CD4-positive, alpha-beta T cell (primary cell): ENCODE data around the gene NRF1. TPM values are rescaled to one million over a fixed set of nuclear protein-coding genes. Genes with fewer than 3 reads are reported as not detected.
"Not testable (repeated sequence)": the region's sequence is repeated elsewhere in the genome, so short reads cannot be mapped to it uniquely, and the experiment has no call there.

Source experiments
- ATAC-seq: fragments of 200-7000 bp; cut with Tn5 transposase; one replicate; pipeline ENCODE4 v1.10.0; 2022; ENCODE audit warnings: mild to moderate bottlenecking; ENCODE audit not compliant: poor library complexity
- CTCF ChIA-PET: fragments of 350-600 bp; sonication (Branson Sonifier 250); formaldehyde crosslinking; loops from one replicate; lab custom pipeline; 2021; ENCODE audit warnings: antibody characterized with exemption, inconsistent platforms; lab: Charles Lee
- POLR2A ChIA-PET: fragments of 350-600 bp; sonication (Branson Sonifier 250); formaldehyde crosslinking; loops from one replicate; lab custom pipeline; 2021; ENCODE audit warnings: antibody characterized with exemption, inconsistent platforms; lab: Charles Lee
- DNase-seq, 14 experiments: peaks; one replicate each; pipeline ENCODE4 v3.0.0-alpha.2; 2013 to 2020; ENCODE audit warnings: mixed read lengths in 2 of 14
- H3K27ac ChIP-seq, 2 donors: one replicate each; pipeline versions ENCODE4 v1.5.1 to v1.7.0; 2013; ENCODE audit warnings: low read length in 2 of 2, low read depth in 1 of 2, mild to moderate bottlenecking in 1 of 2
- H3K27me3 ChIP-seq, 2 experiments: 1 replicate in 1 of 2; 2 replicates in 1 of 2; pipeline versions ENCODE4 v1.6.1 to v1.7.0; 2013; ENCODE audit warnings: low read length in 2 of 2, control low read depth in 1 of 2, mild to moderate bottlenecking in 1 of 2, moderate library complexity in 1 of 2; ENCODE audit not compliant: insufficient read depth in 2 of 2, control insufficient read depth in 1 of 2
- H3K36me3 ChIP-seq: one replicate; pipeline ENCODE4 v1.6.1; 2013; ENCODE audit warnings: low read length, control low read depth; ENCODE audit not compliant: insufficient read depth
- H3K4me1 ChIP-seq: one replicate; pipeline ENCODE4 v1.6.1; 2013; ENCODE audit warnings: low read length, control low read depth; ENCODE audit not compliant: insufficient read depth
- H3K4me3 ChIP-seq: one replicate; pipeline ENCODE4 v1.5.1; 2013; ENCODE audit warnings: mild to moderate bottlenecking, low read length, moderate library complexity
- H3K9me3 ChIP-seq, 2 experiments: 1 replicate in 1 of 2; 2 replicates in 1 of 2; pipeline versions ENCODE4 v1.6.1 to v1.7.0; 2013; ENCODE audit warnings: low read length in 2 of 2, mild to moderate bottlenecking in 2 of 2, control low read depth in 1 of 2, moderate library complexity in 1 of 2; ENCODE audit not compliant: control insufficient read depth in 1 of 2, insufficient read depth in 1 of 2
- H3K27ac Mint-ChIP-seq: one replicate; pipeline ENCODE4 v1.8.0; 2020; ENCODE audit warnings: mixed read lengths
- H3K27me3 Mint-ChIP-seq: one replicate; pipeline ENCODE4 v1.8.0; 2021; ENCODE audit warnings: mixed read lengths
- H3K36me3 Mint-ChIP-seq: one replicate; pipeline ENCODE4 v1.8.0; 2021; ENCODE audit warnings: low read depth, mixed read lengths
- H3K4me1 Mint-ChIP-seq: one replicate; pipeline ENCODE4 v1.8.0; 2021; ENCODE audit warnings: low read depth, mixed read lengths
- H3K4me3 Mint-ChIP-seq: one replicate; pipeline ENCODE4 v1.8.0; 2020; ENCODE audit warnings: mild to moderate bottlenecking, mixed read lengths
- H3K9me3 Mint-ChIP-seq: one replicate; pipeline ENCODE4 v1.8.0; 2020; ENCODE audit warnings: mixed read lengths
- CTCF ChIP-seq: fragments of 200-600 bp; IDR thresholded peaks from one replicate; pipeline ENCODE4 v1.8.0; 2022; ENCODE audit warnings: antibody characterized with exemption, mild to moderate bottlenecking
- intact Hi-C, 2 experiments: fragments of 100-400 bp; cut with DNase I in 1 of 2; cut with micrococcal nuclease in 1 of 2; formaldehyde crosslinking; loops; one replicate each; pipeline versions ENCODE4 v1.15.1 to v1.9.0; 2023 to 2025; cut with DNase I, micrococcal nuclease
- total RNA-seq, 174 experiments: library from RNA in 2 of 174; stranded (reverse) in 2 of 174; gene quantifications; one replicate each; pipeline ENCODE4 v1.2.3 and lab custom pipeline; 2021 to 2026

Gene NRF1
- total RNA-seq, 2 experiments from 2014 or later, result 35.4 to 36.1 TPM

- Mint-ChIP-seq H3K9me3 (no peaks in the 10 kb centered on the region), H3K36me3 (no peaks in the 10 kb centered on the region), H3K27ac (peak overlapping the region; percentile 19), H3K27me3 (no peaks in the 10 kb centered on the region), H3K4me1 (peaks cover 63% of the 10 kb centered on the region), H3K4me3 (no peak overlapping the region)
- ChIA-PET POLR2A (no interaction called here), CTCF (interaction anchor here (0.8 to 2.4 kb wide), 7 partner anchors 12 to 268 kb away, joined by 3 to 10 read pairs (median 4); partner anchors contain the start of gene NRF1)
- no peaks in the 10 kb centered on the region for H3K9me3 ChIP-seq
- intact Hi-C loops, result loop anchor here (1.0 to 10.0 kb wide), 7 partner anchors 23 to 269 kb away; partner anchors contain the start of genes SMKR1 (in 2 of the 2) and NRF1 (in 1 of the 2)
- H3K27me3 ChIP-seq, result no peaks in the 10 kb centered on the region
- ATAC-seq (peak; percentile 98), DNase-seq (peak; percentile 51 to 86 (median 59))
- H3K36me3 ChIP-seq, result no peaks in the 10 kb centered on the region
- no peak overlapping the region for H3K4me3 ChIP-seq
- H3K4me1 ChIP-seq, result peaks cover 11% of the 10 kb centered on the region
- peak; percentile 76 for TF ChIP-seq CTCF
- no peak overlapping the region for H3K27ac ChIP-seq
Measured at GRCh38 chr7:129635300-129636029, 23.9 kb downstream of the NRF1 start.

DNA sequence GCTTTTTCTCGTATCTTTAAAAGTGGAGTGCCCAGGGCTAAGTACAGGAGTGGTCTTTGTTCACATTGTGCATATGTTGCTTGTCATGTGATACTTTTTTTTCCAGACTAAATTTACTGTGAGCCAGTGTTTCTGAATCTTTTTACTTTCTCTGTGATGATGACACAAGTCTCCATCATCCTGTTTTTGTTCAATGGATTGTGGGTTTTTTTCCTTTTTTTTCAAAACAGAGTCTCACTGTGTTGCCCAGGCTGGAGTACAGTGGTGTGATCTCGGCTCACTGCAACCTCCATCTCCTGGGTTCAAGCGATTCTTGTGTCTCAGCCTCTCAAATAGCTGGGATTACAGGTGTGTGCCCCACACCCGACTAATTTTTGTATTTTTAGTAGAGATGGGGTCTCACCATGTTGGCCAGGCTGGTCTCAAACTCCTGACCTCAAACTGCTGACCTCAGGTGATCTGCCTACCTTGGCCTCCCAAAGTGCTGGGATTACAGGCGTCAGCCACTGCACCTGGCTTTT is 24.6 kb downstream of the NRF1 start:
- H3K36me3 Mint-ChIP-seq, H3K36me3 ChIP-seq, H3K27ac Mint-ChIP-seq, H3K27me3 ChIP-seq, H3K4me3 Mint-ChIP-seq, H3K9me3 ChIP-seq, DNase-seq, H3K4me3 ChIP-seq, ATAC-seq, H3K27ac ChIP-seq, H3K27me3 Mint-ChIP-seq, H3K9me3 Mint-ChIP-seq, POLR2A ChIA-PET: not testable (repeated sequence)
- CTCF ChIA-PET, result interaction anchor here (1.1 to 1.2 kb wide), 3 partner anchors 23 to 268 kb away, joined by 3 read pairs; no protein-coding TSS in a partner anchor
- intact Hi-C loops, result loop anchor here (2.0 to 10.0 kb wide), 4 partner anchors 131 to 269 kb away; partner anchors contain the start of gene SMKR1 (in 2 of the 2)
- H3K4me1 Mint-ChIP-seq, result peaks cover 59% of the 10 kb centered on the region
- peaks cover 11% of the 10 kb centered on the region for H3K4me1 ChIP-seq

GRCh38 chr7:129636641-129637040 is 25.1 kb downstream of the NRF1 start:
- TF ChIP-seq CTCF, result no peak
- intact Hi-C loops, result loop anchor here (2.0 to 10.0 kb wide), 4 partner anchors 132 to 270 kb away; partner anchors contain the start of gene SMKR1 (in 2 of the 2)
- Histone ChIP-seq H3K4me3 (no peak overlapping the region), H3K4me1 (peaks cover 11% of the 10 kb centered on the region), H3K27ac (no peak overlapping the region), H3K27me3 (no peaks in the 10 kb centered on the region), H3K9me3 (no peaks in the 10 kb centered on the region), H3K36me3 (no peaks in the 10 kb centered on the region)
- ChIA-PET POLR2A (no interaction called here), CTCF (interaction anchor here (1.1 to 1.2 kb wide), 3 partner anchors 24 to 269 kb away, joined by 3 read pairs; no protein-coding TSS in a partner anchor)
- H3K4me1 Mint-ChIP-seq, result peaks cover 55% of the 10 kb centered on the region
- H3K27ac Mint-ChIP-seq, result no peak overlapping the region
- H3K27me3 Mint-ChIP-seq, result no peaks in the 10 kb centered on the region
- no peaks in the 10 kb centered on the region for H3K36me3 Mint-ChIP-seq
- no peaks in the 10 kb centered on the region for H3K9me3 Mint-ChIP-seq
- ATAC-seq, result no peak
- DNase-seq, result no peak
- H3K4me3 Mint-ChIP-seq, result no peak overlapping the region
